AG04450 (cell line): ENCODE measurements around the gene OTUD5. TPM values are rescaled to one million over a fixed set of nuclear protein-coding genes. Genes with fewer than 3 reads are reported as not detected.

Source experiments
- CTCF ChIA-PET: fragments of 300-600, 350-600 bp; formaldehyde crosslinking; extraction: SDS; loops from one replicate; lab custom pipeline; 2022; ENCODE audit warnings: antibody characterized with exemption, inconsistent platforms; lab: Charles Lee
- POLR2A ChIA-PET: fragments of 350-600 bp; formaldehyde crosslinking; extraction: SDS; loops from one replicate; lab custom pipeline; 2021; ENCODE audit warnings: antibody characterized with exemption, inconsistent platforms; lab: Yijun Ruan, JAX
- DNase-seq: peaks from one replicate; pipeline ENCODE4 v3.0.0-alpha.2; 2011; ENCODE audit warnings: low read depth, low spot score
- H3K27ac ChIP-seq: one replicate; pipeline ENCODE4 v1.5.1; 2012; ENCODE audit warnings: low read depth, low read length, control low read depth
- H3K27me3 ChIP-seq: one replicate; pipeline ENCODE4 v1.6.0; 2012; ENCODE audit warnings: low read length; ENCODE audit not compliant: control insufficient read depth, insufficient read depth
- H3K4me3 ChIP-seq: 2 replicates; pipeline ENCODE4 v1.5.1; 2011; ENCODE audit warnings: mild to moderate bottlenecking, low read depth, low read length, control low read depth
- H3K9me3 ChIP-seq: 2 replicates; pipeline ENCODE4 v1.5.1; 2012; ENCODE audit warnings: low read length; ENCODE audit not compliant: control insufficient read depth, insufficient read depth
- polyA plus RNA-seq: library from polyadenylated mRNA; depleted of rRNA; stranded (reverse); fragments of >200 nt; gene quantifications from 2 replicates; pipeline ENCODE4 v1.2.3, GENCODE V29; 2011
- TF ChIP-seq, protein P1 (sequence below): IDR thresholded peaks from 2 replicates; pipeline ENCODE4 v1.5.1; 2011; ENCODE audit warnings: low read depth, low read length, control low read depth, inconsistent platforms

Gene OTUD5
- polyA plus RNA-seq, 1 experiment = 52.0 TPM

DNA sequence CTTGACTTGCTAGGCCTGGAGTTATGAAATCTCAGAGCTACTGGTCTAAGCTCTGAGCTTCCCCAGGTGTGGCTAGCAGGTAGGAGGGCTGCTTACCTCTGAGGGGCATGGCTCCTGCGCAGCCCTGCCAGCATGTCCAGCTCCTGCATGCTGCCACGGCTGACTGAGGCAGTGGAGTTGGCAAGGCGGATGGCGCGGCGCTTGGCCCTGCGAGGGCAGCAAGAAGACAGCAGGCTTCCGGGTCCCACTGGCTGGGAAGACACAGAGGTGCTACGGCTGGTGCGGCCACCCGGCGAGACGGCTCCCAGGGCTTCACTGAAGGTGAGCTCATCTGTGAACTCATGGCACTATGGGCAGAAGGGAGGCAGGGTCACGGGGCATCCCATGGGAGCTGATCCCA is 8.6 kb upstream of the OTUD5 start:
- Histone ChIP-seq H3K27ac (no peak overlapping the region), H3K27me3 (no peaks in the 10 kb centered on the region), H3K4me3 (no peak overlapping the region), H3K9me3 (no peaks in the 10 kb centered on the region; the same call in 1 of the 2 replicates)
- no peak for DNase-seq
- POLR2A ChIA-PET = interaction anchor here (0.6 to 0.9 kb wide), 2 partner anchors 50 to 68 kb away, joined by 3 to 4 read pairs; partner anchors contain the start of genes PQBP1 and TIMM17B
- TF ChIP-seq, protein P1, sequence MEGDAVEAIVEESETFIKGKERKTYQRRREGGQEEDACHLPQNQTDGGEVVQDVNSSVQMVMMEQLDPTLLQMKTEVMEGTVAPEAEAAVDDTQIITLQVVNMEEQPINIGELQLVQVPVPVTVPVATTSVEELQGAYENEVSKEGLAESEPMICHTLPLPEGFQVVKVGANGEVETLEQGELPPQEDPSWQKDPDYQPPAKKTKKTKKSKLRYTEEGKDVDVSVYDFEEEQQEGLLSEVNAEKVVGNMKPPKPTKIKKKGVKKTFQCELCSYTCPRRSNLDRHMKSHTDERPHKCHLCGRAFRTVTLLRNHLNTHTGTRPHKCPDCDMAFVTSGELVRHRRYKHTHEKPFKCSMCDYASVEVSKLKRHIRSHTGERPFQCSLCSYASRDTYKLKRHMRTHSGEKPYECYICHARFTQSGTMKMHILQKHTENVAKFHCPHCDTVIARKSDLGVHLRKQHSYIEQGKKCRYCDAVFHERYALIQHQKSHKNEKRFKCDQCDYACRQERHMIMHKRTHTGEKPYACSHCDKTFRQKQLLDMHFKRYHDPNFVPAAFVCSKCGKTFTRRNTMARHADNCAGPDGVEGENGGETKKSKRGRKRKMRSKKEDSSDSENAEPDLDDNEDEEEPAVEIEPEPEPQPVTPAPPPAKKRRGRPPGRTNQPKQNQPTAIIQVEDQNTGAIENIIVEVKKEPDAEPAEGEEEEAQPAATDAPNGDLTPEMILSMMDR = no peak
- CTCF ChIA-PET = no interaction called here

DNA sequence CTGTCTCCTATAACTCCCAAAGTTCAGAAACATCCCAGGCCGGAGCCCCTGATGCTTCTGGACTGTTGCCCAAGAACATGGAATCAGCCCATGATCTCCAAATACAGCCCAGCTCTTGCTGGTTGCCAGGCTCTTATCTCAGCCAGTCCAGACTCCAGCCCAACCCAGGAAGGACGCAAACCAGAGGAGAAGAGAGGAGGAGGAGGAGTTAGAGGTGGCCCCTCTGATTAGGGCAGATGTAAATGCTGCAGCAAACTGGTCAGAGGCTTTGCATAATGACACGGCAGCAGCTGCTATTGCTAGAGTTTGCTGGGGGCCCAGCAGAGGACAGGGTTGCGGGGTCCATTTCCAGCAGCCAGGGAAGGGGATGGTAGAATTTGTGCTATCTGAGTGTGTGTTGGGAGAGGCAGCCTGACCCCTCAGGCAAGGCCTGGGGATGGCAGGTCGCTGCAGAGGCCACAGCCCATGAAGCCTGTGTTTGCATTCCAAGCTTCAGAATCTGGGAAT is 4.2 kb upstream of the OTUD5 start:
- Histone ChIP-seq H3K27me3 (no peaks in the 10 kb centered on the region), H3K9me3 (no peaks in the 10 kb centered on the region), H3K27ac (no peak overlapping the region), H3K4me3 (no peak overlapping the region)
- ChIA-PET CTCF (interaction anchor here (0.9 kb wide), 1 partner anchor 11 kb away, joined by 4 read pairs; no protein-coding TSS in a partner anchor), POLR2A (interaction anchor here (1.1 kb wide), 1 partner anchor 41 kb away, joined by 3 read pairs; the partner anchor contains the start of gene GRIPAP1)
- TF ChIP-seq, protein P1 = no peak
- DNase-seq = no peak

DNA sequence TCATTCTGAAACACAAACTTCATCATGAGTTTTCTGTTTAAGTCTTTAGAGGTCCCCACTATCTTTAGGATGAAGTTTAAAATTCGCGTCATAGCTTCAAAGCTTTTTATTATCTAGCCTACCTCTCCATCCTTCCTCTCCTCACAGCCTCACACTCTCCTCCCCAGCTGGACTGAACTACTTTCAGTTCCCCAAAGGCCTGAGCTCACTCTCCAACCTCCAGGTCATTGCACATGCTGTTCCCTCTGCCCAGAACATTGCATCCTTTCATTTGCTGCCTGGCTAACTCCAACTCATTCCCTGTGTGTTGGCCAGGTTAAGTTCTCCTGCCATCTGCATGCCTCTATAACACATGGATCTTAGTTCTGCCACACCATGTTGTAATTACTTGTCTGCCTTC is 2.9 kb upstream of the OTUD5 start:
- H3K9me3 ChIP-seq = no peaks in the 10 kb centered on the region
- H3K27ac ChIP-seq = no peak overlapping the region
- POLR2A ChIA-PET = no interaction called here
- TF ChIP-seq, protein P1 = no peak
- CTCF ChIA-PET = interaction anchor here (3.1 kb wide), 1 partner anchor 11 kb away, joined by 12 read pairs; the partner anchor contains the start of gene KCND1
- DNase-seq = no peak
- H3K27me3 ChIP-seq = no peaks in the 10 kb centered on the region
- H3K4me3 ChIP-seq = no peak overlapping the region

DNA sequence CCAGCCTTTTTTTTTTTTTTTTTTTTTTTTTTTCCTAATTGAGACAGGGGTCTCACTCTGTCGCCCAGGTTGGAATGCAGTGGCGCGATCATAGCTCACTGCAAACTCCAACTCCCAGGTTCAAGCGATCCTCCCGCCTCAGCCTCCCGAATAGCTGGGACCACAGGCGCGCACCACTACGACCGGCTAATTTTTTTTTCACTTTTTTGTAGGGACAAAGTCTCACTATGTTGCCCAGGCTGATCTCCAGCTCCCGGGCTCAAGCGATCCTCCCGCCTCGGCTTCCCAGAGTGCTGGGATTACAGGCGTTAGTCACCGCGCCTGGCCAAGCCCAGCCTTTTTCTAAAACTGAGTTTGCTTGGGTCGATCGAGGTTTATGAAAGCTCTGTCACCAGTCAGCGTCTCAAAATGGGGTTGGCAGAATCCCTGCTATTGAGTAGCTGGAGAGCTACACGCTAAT is 1.3 kb upstream of the OTUD5 start:
- Histone ChIP-seq H3K27me3 (no peaks in the 10 kb centered on the region), H3K27ac (peak overlapping the region; percentile 98), H3K9me3 (no peaks in the 10 kb centered on the region), H3K4me3 (peak overlapping the region; percentile 59)
- DNase-seq = peak; percentile 21
- TF ChIP-seq, protein P1 = no peak
- ChIA-PET CTCF (interaction anchor here (0.6 to 3.1 kb wide), 3 partner anchors 13 to 86 kb away, joined by 3 to 12 read pairs (median 3); partner anchors contain the start of gene KCND1), POLR2A (interaction anchor here (0.6 to 1.6 kb wide), 6 partner anchors 9 to 282 kb away, joined by 3 to 20 read pairs (median 7); partner anchors contain the start of genes KCND1 and TFE3)
